Left cardiac atrium (tissue), 4 donors: ENCODE measurements around the gene XPNPEP2. TPM values are rescaled to one million over a fixed set of nuclear protein-coding genes. Genes with fewer than 3 reads are reported as not detected.

Source experiments
- ATAC-seq, 2 donors: fragments of 200-7000 bp; cut with Tn5 transposase; one replicate each; pipeline ENCODE4 v1.9.1; 2020; ENCODE audit warnings: mild to moderate bottlenecking in 2 of 2, moderate library complexity in 2 of 2
- DNase-seq: peaks from one replicate; pipeline ENCODE4 v3.0.0-alpha.2; 2020
- intact Hi-C, 2 donors: fragments of 100-400 bp; cut with DNase I; formaldehyde crosslinking; loops; one replicate each; pipeline versions ENCODE4 v1.14.1 to v1.15.1; 2022 to 2023
- long read RNA-seq: library from polyadenylated mRNA; unstranded; transcript quantifications from one replicate; pipeline ENCODE4 v2.0.0, GENCODE V29; 2021
- total RNA-seq, 2 donors: library from RNA; stranded (reverse); fragmentation: NEBNext Ultra II Directional; extraction: Animal tissue kit (Norgen Biotek cat#: 25700); gene quantifications; one replicate each; pipeline ENCODE4 v1.2.1, GENCODE V29; 2021
- donor health status: DM: no; HTN: yes; CAD: no.
- donor health status: DM: no; HTN: yes; CAD: no; lungs with severe emphysema.
- donor health status: DM: yes; HTN: yes; CAD: no.
- donor health status: Dilated cardiomyopathy.

XPNPEP2 gene
- 1 to 10 TPM; 2.0 to 2.5 TPM for total RNA-seq
- long read RNA-seq, partial matches to known transcripts, result 0 of 2 reads
- long read RNA-seq, other reads (novel, unspliced or antisense), result 0 of 2 reads

GRCh38 chrX:129738466-129739308, at the start of gene XPNPEP2:
Gene XPNPEP2 (plus strand): TSS chrX:129738979. CDS start chrX:129739214, 235 bp downstream.
- intact Hi-C loops, result no loop called here
- DNase-seq, result peak; percentile 41
- ATAC-seq, result peak; percentile 56 to 87

- intact Hi-C loops, result no loop called here
- DNase-seq (no peak), ATAC-seq (no peak)
Observed at GRCh38 chrX:129689796-129690195, 49.0 kb upstream of the XPNPEP2 start.

- ATAC-seq, result peak; percentile 61 to 67
- intact Hi-C loops, result no loop called here
- DNase-seq, result peak; percentile 38
Observed at GRCh38 chrX:129690435-129690834, 48.3 kb upstream of the XPNPEP2 start.

GRCh38 chrX:129693354-129693753, 45.4 kb upstream of the XPNPEP2 start:
- intact Hi-C loops, result no loop called here
- DNase-seq, result no peak
- ATAC-seq, result no peak

GRCh38 chrX:129694805-129695204, 44.0 kb upstream of the XPNPEP2 start:
- DNase-seq, result no peak
- ATAC-seq, result no peak
- intact Hi-C loops, result no loop called here

GRCh38 chrX:129695535-129695934, 43.2 kb upstream of the XPNPEP2 start:
- no peak for ATAC-seq
- intact Hi-C loops, result no loop called here

GRCh38 chrX:129695937-129696336, 42.8 kb upstream of the XPNPEP2 start:
- intact Hi-C loops, result no loop called here
- DNase-seq, result no peak
- no peak for ATAC-seq

More at GRCh38 chrX:129695535-129695934, 43.2 kb upstream of the XPNPEP2 start:
- no peak for DNase-seq

- intact Hi-C loops, result no loop called here
- no peak for DNase-seq
- no peak for ATAC-seq
Observed at GRCh38 chrX:129696463-129697155, 42.2 kb upstream of the XPNPEP2 start.

GRCh38 chrX:129697204-129697829, 41.5 kb upstream of the XPNPEP2 start:
- ATAC-seq, result peak in 1 of 2 donors; percentile 72
- intact Hi-C loops, result no loop called here
- DNase-seq, result peak; percentile 26

- intact Hi-C loops, result no loop called here
- no peak for ATAC-seq
- no peak for DNase-seq
Observed at GRCh38 chrX:129698150-129698549, 40.6 kb upstream of the XPNPEP2 start.

GRCh38 chrX:129700536-129700935, 38.2 kb upstream of the XPNPEP2 start:
- intact Hi-C loops, result no loop called here
- ATAC-seq, result no peak
- no peak for DNase-seq

GRCh38 chrX:129701624-129702069, 37.1 kb upstream of the XPNPEP2 start:
- DNase-seq (peak; percentile 70), ATAC-seq (peak; percentile 68 to 86)
- intact Hi-C loops, result no loop called here

GRCh38 chrX:129704491-129704890, 34.3 kb upstream of the XPNPEP2 start:
- no peak for ATAC-seq
- intact Hi-C loops, result no loop called here
- no peak for DNase-seq

- intact Hi-C loops, result no loop called here
- DNase-seq (no peak), ATAC-seq (no peak)
Observed at GRCh38 chrX:129705377-129705925, 33.3 kb upstream of the XPNPEP2 start.

- ATAC-seq (no peak), DNase-seq (no peak)
- intact Hi-C loops, result no loop called here
Observed at GRCh38 chrX:129705988-129706387, 32.8 kb upstream of the XPNPEP2 start.

GRCh38 chrX:129706400-129707072, 32.2 kb upstream of the XPNPEP2 start:
- ATAC-seq (peak; percentile 73 to 74), DNase-seq (peak; percentile 39)
- intact Hi-C loops, result no loop called here

- ATAC-seq, result no peak
- DNase-seq, result no peak
- intact Hi-C loops, result no loop called here
Observed at GRCh38 chrX:129714581-129714980, 24.2 kb upstream of the XPNPEP2 start.

- DNase-seq (no peak), ATAC-seq (no peak)
- intact Hi-C loops, result no loop called here
Observed at GRCh38 chrX:129716507-129716906, 22.3 kb upstream of the XPNPEP2 start.

GRCh38 chrX:129717892-129718291, 20.9 kb upstream of the XPNPEP2 start:
- intact Hi-C loops, result no loop called here
- ATAC-seq, result peak; percentile 41 to 72
- no peak for DNase-seq
